Measurements from ENCODE around the gene SORBS2.

SORBS2 gene

GRCh38 chr4:185797596-185798338, 14.2 kb downstream of the SORBS2 start:
- no peak for DNase-seq

- no peak for DNase-seq
Measured at GRCh38 chr4:185797018-185797417, 15.0 kb downstream of the SORBS2 start.

DNA sequence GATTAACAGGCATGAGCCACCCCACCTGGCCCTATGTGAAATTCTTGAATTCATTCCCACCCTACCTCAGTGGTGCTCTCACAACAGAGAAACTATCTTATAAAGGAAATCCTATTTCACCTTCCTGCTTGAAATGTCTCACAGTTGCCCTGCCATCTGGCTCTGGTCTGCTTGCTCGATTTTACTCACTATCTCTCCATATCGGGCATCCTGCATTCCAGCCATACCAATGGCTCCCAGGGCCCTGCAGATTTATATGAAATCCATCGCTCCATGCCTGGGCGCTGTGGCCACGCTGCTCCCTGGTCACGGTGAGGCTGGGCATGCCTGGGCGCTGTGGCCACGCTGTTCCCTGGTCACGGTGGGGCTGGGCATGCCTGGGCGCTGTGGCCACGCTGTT, 15.8 kb downstream of the SORBS2 start:
- DNase-seq = no peak

DNA sequence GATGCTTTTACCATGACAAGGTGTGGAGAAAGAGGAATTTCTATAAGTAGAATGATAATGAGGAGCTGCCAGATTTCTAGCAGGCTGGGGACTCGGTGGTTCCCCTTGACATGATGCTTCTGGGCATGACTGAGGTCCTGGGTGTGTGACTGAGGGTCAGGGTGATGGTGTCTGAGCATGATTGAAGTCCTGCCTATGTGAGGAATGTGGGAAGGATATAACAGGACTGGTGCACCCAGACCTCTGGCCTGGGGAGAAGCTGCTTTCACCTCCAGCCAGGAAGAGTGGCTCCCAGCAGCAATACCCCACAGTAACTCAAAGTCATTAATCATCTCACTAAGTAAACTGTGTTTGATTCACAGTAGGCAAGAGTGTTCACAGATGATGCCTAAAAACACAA, 17.4 kb downstream of the SORBS2 start:
- no peak for DNase-seq

- no peak for DNase-seq
Measured at GRCh38 chr4:185793716-185794115, 18.3 kb downstream of the SORBS2 start.

DNA sequence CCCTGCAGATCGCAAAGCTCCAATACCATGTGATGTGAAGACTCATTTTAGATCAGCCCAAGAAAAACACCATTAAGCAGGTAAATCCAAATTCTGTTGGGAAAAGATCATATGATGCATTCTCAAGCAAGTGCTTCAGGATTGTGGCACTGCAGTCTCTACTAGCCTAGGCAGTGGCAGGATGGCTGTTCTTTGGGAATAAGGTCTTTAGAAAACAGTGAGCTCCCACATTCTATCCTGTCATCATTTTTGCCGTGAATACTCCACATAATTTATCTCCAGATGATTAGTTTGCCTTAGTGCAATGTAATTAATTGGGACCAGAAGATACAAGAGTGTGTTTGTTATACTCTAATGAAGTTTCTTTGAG, 18.9 kb downstream of the SORBS2 start:
- DNase-seq = no peak

GRCh38 chr4:185792384-185793115, 19.4 kb downstream of the SORBS2 start:
- no peak for DNase-seq

- DNase-seq = no peak
Measured at GRCh38 chr4:185787926-185788679, 23.9 kb downstream of the SORBS2 start.

DNA sequence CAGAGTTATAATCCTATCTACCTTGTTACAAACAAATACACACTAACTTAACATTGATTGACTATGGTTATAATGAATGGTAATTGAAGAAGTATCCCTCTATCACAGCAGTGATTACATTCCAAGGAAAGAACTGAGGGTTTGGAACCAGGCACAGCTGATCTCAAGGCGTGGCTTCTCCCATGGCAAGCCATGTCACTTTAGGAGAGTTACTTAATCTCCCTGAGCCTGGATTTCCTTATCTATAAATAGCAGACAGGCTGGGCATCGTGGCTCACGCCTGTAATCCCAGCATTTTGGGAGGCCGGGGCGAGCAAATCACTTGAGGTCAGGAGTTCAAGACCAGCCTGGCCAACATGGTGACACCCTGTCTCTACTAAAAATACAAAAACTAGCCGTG, 25.6 kb downstream of the SORBS2 start:
- DNase-seq = no peak

DNA sequence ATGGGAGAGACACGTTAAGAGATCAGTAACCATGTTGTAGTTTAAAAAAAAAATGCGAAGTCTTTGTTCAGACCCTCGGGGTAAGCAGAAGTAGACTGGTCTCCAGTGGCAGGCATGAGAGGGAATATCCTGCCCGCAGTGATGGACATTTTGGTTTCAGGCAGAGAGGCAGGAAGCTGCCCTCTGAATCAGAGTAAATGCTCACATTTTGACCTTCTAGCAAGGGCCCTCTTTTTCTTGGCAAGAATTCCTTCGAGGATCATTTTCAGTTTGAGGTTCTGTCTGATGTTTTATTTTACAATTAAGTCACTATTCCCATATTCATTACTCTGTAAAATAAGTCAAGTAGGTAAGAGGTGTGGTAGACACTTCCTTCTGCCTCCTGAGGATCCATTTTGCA, 28.4 kb downstream of the SORBS2 start:
- no peak for DNase-seq

- no peak for DNase-seq
Measured at GRCh38 chr4:185782523-185782922, 29.5 kb downstream of the SORBS2 start.

- no peak for DNase-seq
Measured at GRCh38 chr4:185781555-185782215, 30.3 kb downstream of the SORBS2 start.

DNA sequence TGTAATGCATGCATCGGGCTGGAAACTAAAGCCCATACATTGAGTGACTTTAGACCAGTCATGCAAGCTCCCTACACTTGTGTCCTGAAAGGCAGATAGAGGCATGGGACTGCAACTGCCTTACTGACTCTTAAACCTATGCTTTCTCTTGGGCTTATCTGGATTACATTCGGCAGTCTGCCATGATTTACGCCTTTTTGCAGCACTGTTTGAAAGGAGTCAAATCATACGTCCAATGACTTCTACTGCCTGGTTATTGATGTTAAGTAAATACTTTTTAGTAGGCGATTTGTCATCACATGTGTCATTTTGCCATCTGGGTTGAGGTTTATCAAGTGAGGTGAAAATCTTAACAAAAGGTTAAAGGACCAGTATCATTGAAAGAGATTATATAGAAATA, 31.5 kb downstream of the SORBS2 start:
- DNase-seq = no peak

DNA sequence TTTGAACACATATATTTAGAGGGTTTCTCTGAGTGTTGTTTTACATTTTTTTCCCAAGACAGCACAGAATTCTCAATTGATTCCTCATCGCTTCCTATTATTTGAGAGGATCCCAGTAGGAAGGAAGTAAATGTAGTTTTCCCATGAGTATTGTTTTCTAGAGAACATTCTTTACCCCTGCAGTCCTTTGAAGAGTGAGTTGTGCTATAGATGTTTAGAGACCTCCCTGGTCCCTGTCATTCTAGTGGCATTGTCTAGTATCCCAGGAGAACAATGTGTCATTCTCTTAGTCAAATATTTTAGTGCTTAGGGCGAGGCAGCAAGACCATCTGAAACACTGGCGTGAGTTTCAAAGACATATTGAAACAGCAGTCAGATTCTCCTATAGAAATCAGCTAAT, 32.5 kb downstream of the SORBS2 start:
- no peak for DNase-seq

- DNase-seq = no peak
Measured at GRCh38 chr4:185778307-185778706, 33.7 kb downstream of the SORBS2 start.

GRCh38 chr4:185775792-185776555, 36.0 kb downstream of the SORBS2 start:
- no peak for DNase-seq

GRCh38 chr4:185774845-185775680, 36.9 kb downstream of the SORBS2 start:
- no peak for DNase-seq

- DNase-seq = no peak
Measured at GRCh38 chr4:185774131-185774653, 37.8 kb downstream of the SORBS2 start.

DNA sequence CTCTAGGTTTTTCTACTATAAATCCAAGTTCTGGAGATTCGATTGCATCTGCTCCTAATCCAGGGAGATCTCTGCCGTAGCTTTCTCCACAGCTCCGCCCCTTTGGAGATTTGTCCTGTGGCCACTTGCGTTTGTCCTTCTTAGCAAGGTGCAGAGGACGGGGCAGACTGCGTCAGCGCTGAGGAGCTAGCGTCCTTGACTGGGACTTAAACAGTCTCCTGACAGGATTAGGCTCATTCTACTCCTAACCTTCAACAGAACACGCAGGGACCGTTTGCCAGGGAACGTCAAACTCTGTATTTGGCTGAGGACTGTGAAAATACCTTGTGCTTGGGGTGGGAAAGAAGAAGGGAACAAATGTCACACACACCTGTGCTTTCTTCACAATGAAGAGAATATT, 38.6 kb downstream of the SORBS2 start:
- DNase-seq = no peak

- no peak for DNase-seq
Measured at GRCh38 chr4:185772391-185773093, 39.5 kb downstream of the SORBS2 start.
